ENCODE measurements around the gene RFPL4AL1. TPM values are rescaled to one million over a fixed set of nuclear protein-coding genes. Genes with fewer than 3 reads are reported as not detected.
A peak's percentile ranks its signal among the peaks of the same experiment; 100 is the strongest.
"Not testable (repeated sequence)": the region's sequence is repeated elsewhere in the genome, so short reads cannot be mapped to it uniquely, and the experiment has no call there.

RFPL4AL1 gene
- total and polyA plus RNA-seq, 9 of the 15 experiments (the other 6 are each of a cell fraction or from before 2014, with no cell fraction given) = 0.18 to 0.21 TPM; not detected in 7

DNA sequence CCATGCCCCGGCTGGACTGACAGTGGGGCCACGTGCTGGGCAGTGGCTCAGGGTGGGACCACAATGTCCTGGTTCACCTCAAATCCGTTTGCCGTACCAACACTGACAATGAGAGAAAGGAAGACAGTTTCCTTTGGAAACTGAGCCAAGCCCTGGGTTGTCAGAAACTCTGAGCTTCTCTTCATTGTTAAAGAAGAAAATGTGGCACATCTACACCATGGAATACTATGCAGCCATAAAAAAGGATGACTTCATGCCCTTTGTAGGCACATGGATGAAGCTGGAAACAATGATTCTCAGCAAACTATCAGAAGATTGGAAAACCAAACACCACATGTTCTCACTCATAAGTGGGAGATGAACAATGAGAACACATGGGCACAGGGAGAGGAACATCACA, 12.1 kb upstream of the RFPL4AL1 start:
- in situ Hi-C loops (cut with MboI); H4K20me1 ChIP-seq (replicated peaks; ENCODE audit: control insufficient read depth, insufficient read depth, low read length); H3K9me1 ChIP-seq (ENCODE audit: control insufficient read depth, insufficient read depth, low read length); H3K27ac ChIP-seq (ENCODE audit: extremely low read depth, low read depth, low read length); H3K79me2 ChIP-seq (ENCODE audit: control insufficient read depth, insufficient read depth, low read length); H3K4me2 ChIP-seq (ENCODE audit: insufficient read depth, low read length); H3K9ac ChIP-seq (ENCODE audit: insufficient read depth in 1 of 2, low read depth in 2 of 2, low read length in 2 of 2); H3K36me3 ChIP-seq (ENCODE audit: control insufficient read depth, insufficient read depth, low read length); H3K4me3 ChIP-seq; ATAC-seq; H3K9me3 ChIP-seq (replicated peaks; ENCODE audit: control insufficient read depth, insufficient read depth, low read depth, low read length); H2AFZ ChIP-seq (ENCODE audit: low read depth, low read length); intact Hi-C loops (cut with micrococcal nuclease); DNase-seq (ENCODE audit: extremely low read depth in 1 of 4, low spot score in 3 of 4); POLR2A ChIA-PET; FAIRE-seq; BruUV-seq (replicated peaks); H3K4me1 ChIP-seq (replicated peaks in 1 of 2; ENCODE audit: control insufficient read depth in 2 of 2, insufficient read depth in 2 of 2, low read length in 2 of 2); CTCF ChIA-PET (ENCODE audit: low intra/inter-chr PET ratio): not testable (repeated sequence)
- peak; percentile 81 for TF ChIP-seq ZNF146 (CRISPR knock-in tag; IDR thresholded peaks at IDR 0.05; ENCODE audit: unreplicated experiment)
- peak; percentile 51 for TF ChIP-seq RBM25 (IDR thresholded peaks at IDR 0.05; ENCODE audit: low read depth, low read length, severe bottlenecking)
- H3K27me3 ChIP-seq (ENCODE audit: control insufficient read depth in 2 of 2, insufficient read depth in 2 of 2, low read length in 2 of 2) = peaks cover 14 to 27% of the 10 kb centered on the region in 2 experiments
- 19% methylated on average over 4 of the region's 4 CpGs for WGBS (ENCODE audit: insufficient coverage, low coverage, missing lambda C conversion rate)

DNA sequence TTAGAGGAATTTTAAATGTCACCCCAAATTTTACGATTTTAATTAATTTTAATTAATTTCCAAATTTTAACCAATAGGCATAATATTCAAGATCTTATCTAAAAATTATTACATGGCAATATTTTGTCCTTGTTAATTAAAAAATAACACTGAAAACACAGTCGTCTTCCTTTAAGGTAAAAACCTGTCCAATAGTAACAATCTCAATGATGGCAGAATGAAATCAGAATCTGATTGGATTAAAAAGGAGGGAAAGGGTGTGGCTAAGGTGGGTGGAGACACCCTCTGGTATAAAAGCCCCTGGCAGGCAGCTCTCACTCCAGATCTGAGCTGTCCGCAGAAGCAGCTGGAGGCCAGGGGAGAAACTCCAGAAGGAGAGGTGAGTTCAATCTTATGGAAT, 10.1 kb upstream of the RFPL4AL1 start, which contains the start of gene RFPL4A:
RFPL4A (plus strand) TSS at position 301 of the 400 bp plus-strand sequence. CDS start 2,704 bp downstream, outside the sequence.
- H3K79me2 ChIP-seq (ENCODE audit: control insufficient read depth, insufficient read depth, low read length); H4K20me1 ChIP-seq (replicated peaks; ENCODE audit: control insufficient read depth, insufficient read depth, low read length); H3K9ac ChIP-seq (ENCODE audit: insufficient read depth in 1 of 2, low read depth in 2 of 2, low read length in 2 of 2); DNase-seq (ENCODE audit: extremely low read depth in 1 of 4, low spot score in 3 of 4); H3K4me3 ChIP-seq; H3K9me3 ChIP-seq (replicated peaks; ENCODE audit: control insufficient read depth, insufficient read depth, low read depth, low read length); H3K36me3 ChIP-seq (ENCODE audit: control insufficient read depth, insufficient read depth, low read length); H3K4me1 ChIP-seq (replicated peaks in 1 of 2; ENCODE audit: control insufficient read depth in 2 of 2, insufficient read depth in 2 of 2, low read length in 2 of 2); BruUV-seq (replicated peaks); H3K9me1 ChIP-seq (ENCODE audit: control insufficient read depth, insufficient read depth, low read length); intact Hi-C loops (cut with micrococcal nuclease); H3K27ac ChIP-seq (ENCODE audit: extremely low read depth, low read depth, low read length); ATAC-seq; CTCF ChIA-PET (ENCODE audit: low intra/inter-chr PET ratio); in situ Hi-C loops (cut with MboI); POLR2A ChIA-PET; H3K4me2 ChIP-seq (ENCODE audit: insufficient read depth, low read length): not testable (repeated sequence)
- peak within 1 kb of the TSS; percentile 44; the same call in 1 of the 2 replicates for H2AFZ ChIP-seq (ENCODE audit: low read depth, low read length)
- FAIRE-seq = peak; percentile 26
- WGBS (ENCODE audit: insufficient coverage, low coverage, missing lambda C conversion rate) = 0% methylated on average over 1 of the region's 3 CpGs
- peaks cover 11 to 20% of the 10 kb centered on the region in 2 experiments; a peak in 4 of 5 replicates for H3K27me3 ChIP-seq (ENCODE audit: control insufficient read depth in 2 of 2, insufficient read depth in 2 of 2, low read length in 2 of 2)
